ENCODE measurements around the gene MRGPRX1.
"Not testable (repeated sequence)": the region's sequence is repeated elsewhere in the genome, so short reads cannot be mapped to it uniquely, and the experiment has no call there.

The MRGPRX1 gene

DNA sequence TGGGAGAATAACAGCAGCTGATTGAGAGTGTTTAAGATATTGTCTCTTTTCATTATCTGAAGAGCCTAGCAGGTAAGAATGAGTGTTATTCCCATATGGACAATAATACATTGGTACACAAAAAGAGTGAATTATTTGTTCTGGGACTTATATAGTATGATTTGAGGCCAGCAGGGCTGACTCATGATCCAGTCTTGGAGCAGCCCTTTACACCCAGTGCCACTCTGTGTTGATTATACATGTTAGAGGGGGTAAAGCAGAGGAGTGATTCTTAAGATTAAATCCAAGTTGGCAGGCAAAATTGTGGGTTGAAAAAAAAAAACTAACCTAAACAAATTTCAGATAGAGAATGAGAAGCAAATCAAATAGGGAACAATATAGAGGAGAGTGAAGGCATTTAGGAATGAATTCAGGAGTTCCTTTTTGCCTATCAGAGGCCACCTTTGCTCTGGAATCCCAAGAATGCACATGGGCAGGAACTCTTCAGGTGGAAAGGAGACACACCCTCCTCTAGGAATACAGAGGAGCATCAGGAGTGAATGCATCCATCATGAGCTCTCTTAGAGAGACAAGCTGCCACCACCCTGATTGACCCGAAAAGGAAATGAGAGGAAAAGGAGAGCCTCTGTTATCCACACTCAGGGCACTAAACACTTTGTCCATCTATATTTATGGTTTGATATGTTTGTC lies 19.2 kb upstream of the MRGPRX1 start:
- DNase-seq (ENCODE audit: low read depth): no peak
- H3K4me3 ChIP-seq (ENCODE audit: low read length): no peak overlapping the region

DNA sequence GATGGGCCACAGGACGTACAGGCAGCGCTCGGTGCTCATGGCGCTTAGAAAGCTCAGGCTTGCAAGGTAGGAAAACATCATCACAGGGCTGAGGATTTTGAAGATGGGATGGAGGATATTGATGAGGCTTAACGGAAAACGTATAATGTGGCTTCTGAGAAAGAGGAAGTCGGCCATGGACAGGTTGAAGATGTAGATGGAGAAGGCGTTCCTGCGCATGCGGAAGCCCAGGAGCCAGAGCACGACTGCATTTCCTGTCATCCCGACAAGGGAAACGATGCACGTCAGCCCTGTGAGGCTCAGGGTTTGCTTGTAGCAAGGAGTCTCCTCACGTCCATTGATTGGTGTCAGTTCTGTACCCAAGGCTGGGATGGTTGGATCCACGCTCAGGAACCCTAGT lies 17.4 kb upstream of the MRGPRX1 start:
- H3K4me3 ChIP-seq (ENCODE audit: low read length): no peak overlapping the region
- DNase-seq (ENCODE audit: low read depth): no peak
- TF ChIP-seq, protein P1, sequence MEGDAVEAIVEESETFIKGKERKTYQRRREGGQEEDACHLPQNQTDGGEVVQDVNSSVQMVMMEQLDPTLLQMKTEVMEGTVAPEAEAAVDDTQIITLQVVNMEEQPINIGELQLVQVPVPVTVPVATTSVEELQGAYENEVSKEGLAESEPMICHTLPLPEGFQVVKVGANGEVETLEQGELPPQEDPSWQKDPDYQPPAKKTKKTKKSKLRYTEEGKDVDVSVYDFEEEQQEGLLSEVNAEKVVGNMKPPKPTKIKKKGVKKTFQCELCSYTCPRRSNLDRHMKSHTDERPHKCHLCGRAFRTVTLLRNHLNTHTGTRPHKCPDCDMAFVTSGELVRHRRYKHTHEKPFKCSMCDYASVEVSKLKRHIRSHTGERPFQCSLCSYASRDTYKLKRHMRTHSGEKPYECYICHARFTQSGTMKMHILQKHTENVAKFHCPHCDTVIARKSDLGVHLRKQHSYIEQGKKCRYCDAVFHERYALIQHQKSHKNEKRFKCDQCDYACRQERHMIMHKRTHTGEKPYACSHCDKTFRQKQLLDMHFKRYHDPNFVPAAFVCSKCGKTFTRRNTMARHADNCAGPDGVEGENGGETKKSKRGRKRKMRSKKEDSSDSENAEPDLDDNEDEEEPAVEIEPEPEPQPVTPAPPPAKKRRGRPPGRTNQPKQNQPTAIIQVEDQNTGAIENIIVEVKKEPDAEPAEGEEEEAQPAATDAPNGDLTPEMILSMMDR (conservative IDR thresholded peaks at IDR 0.05; ENCODE audit: low read length): no peak

More for the DNA sequence above, 19.2 kb upstream of the MRGPRX1 start:
- TF ChIP-seq, protein P1 (conservative IDR thresholded peaks at IDR 0.05; ENCODE audit: low read length): no peak

GRCh38 chr11:18936002-18936673 lies 3.1 kb downstream of the MRGPRX1 start:
- no peak for DNase-seq (ENCODE audit: low read depth)
- TF ChIP-seq, protein P1 (conservative IDR thresholded peaks at IDR 0.05; ENCODE audit: low read length): no peak
- H3K4me3 ChIP-seq (ENCODE audit: low read length): no peak overlapping the region

DNA sequence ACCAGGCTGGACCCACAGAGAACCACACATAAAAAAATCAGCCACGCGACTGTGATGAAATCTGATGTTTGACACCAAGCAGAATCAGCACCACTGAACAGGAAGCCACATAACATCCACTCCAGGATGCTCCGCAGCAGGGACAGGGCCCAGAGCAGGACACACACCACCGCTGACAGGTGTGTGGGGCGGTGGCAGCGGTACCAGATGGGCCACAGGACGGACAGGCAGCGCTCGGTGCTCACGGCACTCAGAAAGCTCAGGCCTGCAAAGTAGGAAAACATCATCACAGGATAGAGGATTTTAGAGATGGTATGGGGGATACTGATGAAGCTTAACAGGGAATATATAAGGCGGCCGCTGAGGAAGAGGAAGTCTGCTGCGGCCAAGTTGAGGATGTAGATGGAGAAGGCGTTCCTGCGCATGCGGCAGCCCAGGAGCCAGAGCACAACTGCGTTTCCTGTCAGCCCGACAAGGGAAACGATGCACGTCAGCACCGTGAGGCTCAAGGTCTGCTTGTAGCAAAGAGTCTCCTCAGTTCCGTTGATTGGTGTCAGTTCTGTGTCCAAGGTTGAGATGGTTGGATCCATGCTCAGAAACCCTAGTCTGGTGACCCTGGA lies 4.9 kb downstream of the MRGPRX1 start:
- no peak overlapping the region for H3K4me3 ChIP-seq (ENCODE audit: low read length)
- TF ChIP-seq, protein P1 (conservative IDR thresholded peaks at IDR 0.05; ENCODE audit: low read length): no peak
- no peak for DNase-seq (ENCODE audit: low read depth)

DNA sequence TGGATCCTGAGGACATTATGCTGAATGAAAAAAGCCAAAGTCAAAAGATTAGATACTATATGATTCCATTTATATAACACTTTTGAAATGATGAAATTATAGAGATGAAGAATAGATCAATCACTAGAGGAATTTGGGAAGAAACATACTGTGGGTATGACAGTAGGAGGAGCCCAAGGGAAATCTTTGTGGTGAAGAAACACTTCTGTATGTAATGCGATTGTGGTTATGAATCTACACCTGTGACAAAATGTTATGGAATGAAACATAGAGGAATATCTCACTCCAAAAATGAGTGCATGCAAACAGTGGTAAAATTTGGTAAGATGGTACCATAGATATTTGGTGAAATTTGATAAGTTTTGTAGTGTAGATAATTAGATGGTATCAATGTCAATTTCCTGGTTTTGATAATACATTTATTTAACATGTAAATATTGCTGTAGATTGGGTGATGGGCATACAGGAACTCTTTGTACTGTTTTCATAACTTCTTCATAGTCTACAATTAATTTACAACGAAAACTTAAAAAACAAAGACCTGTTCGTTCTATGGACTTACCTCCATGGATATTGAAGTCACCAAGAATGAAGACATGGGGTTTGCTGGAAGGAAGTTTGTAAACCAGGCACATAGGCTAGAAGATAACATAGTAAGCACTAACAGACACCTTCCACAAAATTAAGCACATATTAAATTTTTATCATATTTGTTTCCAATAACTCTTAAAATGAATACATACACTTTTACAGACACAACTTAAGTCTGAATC lies 11.5 kb downstream of the MRGPRX1 start:
- no peak overlapping the region for H3K4me3 ChIP-seq (ENCODE audit: low read length)
- TF ChIP-seq, protein P1 (conservative IDR thresholded peaks at IDR 0.05; ENCODE audit: low read length): no peak
- no peak for DNase-seq (ENCODE audit: low read depth)

DNA sequence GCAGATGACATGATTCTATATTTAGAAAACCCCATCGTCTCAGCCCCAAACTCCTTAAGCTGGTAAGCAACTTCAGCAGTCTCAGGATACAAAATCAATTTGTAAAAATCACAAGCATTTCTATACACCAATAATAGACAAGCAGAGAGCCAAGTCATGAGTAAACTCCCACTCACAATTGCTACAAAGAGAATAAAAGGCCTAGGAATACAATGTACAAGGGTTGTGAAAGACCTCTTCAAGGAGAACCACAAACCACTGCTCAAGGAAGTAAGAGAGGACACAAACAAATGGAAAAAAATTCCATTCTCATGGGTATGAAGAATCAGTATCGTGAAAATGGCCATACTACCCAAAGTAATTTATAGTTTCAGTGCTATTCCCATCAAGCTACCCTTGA lies 13.8 kb downstream of the MRGPRX1 start:
- H3K4me3 ChIP-seq (ENCODE audit: low read length); DNase-seq (ENCODE audit: low read depth): not testable (repeated sequence)

DNA sequence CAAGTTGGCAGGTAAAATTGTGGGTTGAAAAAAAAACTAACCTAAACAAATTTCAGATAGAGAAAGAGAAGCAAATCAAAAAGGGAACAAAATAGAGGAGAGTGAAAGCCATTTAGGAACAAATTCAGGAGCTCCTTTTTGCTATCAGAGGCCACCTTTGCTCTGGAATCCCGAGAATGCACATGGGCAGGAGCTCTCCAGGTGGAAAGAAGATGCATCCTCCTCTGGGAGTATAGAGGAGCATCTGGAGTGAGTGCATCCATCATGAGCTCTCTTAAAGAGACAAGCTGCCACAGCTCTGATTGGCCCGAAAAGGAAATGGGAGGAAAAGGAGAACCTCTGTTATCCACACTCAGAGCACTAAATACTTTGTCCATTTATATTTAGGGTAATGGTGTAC lies 26.3 kb downstream of the MRGPRX1 start:
- no peak for DNase-seq (ENCODE audit: low read depth)
- TF ChIP-seq, protein P1 (conservative IDR thresholded peaks at IDR 0.05; ENCODE audit: low read length): no peak
- H3K4me3 ChIP-seq (ENCODE audit: low read length): no peak overlapping the region
